ENCODE results near the gene SH2D6.
A peak's percentile ranks its signal among the peaks of the same experiment; 100 is the strongest.

SH2D6 gene

GRCh38 chr2:85429213-85429923 lies 10.9 kb downstream of the SH2D6 start:
- H3K27ac ChIP-seq: no peak overlapping the region
- no peak for TF ChIP-seq CTCF (conservative IDR thresholded peaks at IDR 0.05)

- TF ChIP-seq CTCF (conservative IDR thresholded peaks at IDR 0.05): no peak
- no peak overlapping the region for H3K27ac ChIP-seq
Measured at GRCh38 chr2:85429924-85430289, 11.4 kb downstream of the SH2D6 start.

GRCh38 chr2:85430752-85431569 lies 12.4 kb downstream of the SH2D6 start:
- no peak overlapping the region for H3K27ac ChIP-seq
- no peak for TF ChIP-seq CTCF (conservative IDR thresholded peaks at IDR 0.05)

GRCh38 chr2:85431570-85432205 lies 13.2 kb downstream of the SH2D6 start:
- no peak overlapping the region for H3K27ac ChIP-seq
- no peak for TF ChIP-seq CTCF (conservative IDR thresholded peaks at IDR 0.05)

- H3K27ac ChIP-seq: peak overlapping the region; percentile 52
- TF ChIP-seq CTCF (conservative IDR thresholded peaks at IDR 0.05): no peak
Measured at GRCh38 chr2:85433511-85434089, 15.1 kb downstream of the SH2D6 start.

GRCh38 chr2:85434696-85435095 lies 16.2 kb downstream of the SH2D6 start:
- peak overlapping the region; percentile 52 for H3K27ac ChIP-seq
- no peak for TF ChIP-seq CTCF (conservative IDR thresholded peaks at IDR 0.05)
